K562 (cell line): Measurements from ENCODE around the gene CPA2.

ENCODE experiments used
- HOXB6 ChIP-seq: fragments of 250-450 bp; sonication (Bioruptor Pico); IDR thresholded peaks from 2 replicates; pipeline ENCODE4 v1.5.1; 2022; ENCODE audit warnings: mild to moderate bottlenecking, borderline replicate concordance
- OTX1 ChIP-seq: fragments of 450-650 bp; formaldehyde crosslinking; IDR thresholded peaks from 2 replicates; pipeline ENCODE4 v1.4.0; 2022; ENCODE audit warnings: mild to moderate bottlenecking
- SIN3A ChIP-seq, 2 experiments: fragments of 150-350 bp in 1 of 2; IDR thresholded peaks; 2 replicates each; pipeline ENCODE4 v1.6.1; 2011 to 2016; ENCODE audit warnings: borderline replicate concordance in 2 of 2, low read depth in 2 of 2, low read length in 2 of 2, mild to moderate bottlenecking in 2 of 2, moderate library complexity in 2 of 2; ENCODE audit not compliant: control insufficient read depth in 1 of 2
- SIX5 ChIP-seq, 2 experiments: IDR thresholded peaks; 2 replicates each; pipeline ENCODE4 v1.6.1; 2011; ENCODE audit warnings: low read length in 2 of 2, borderline replicate concordance in 1 of 2, low read depth in 1 of 2, mild to moderate bottlenecking in 1 of 2, moderate library complexity in 1 of 2; ENCODE audit not compliant: insufficient read depth in 1 of 2
- ZSCAN29 ChIP-seq: fragments of 450-650 bp; IDR thresholded peaks from 2 replicates; pipeline ENCODE4 v1.6.1; 2017
- TF ChIP-seq, protein P1 (sequence below), 3 experiments: IDR thresholded peaks in 2 of 3; conservative IDR thresholded peaks in 1 of 3; 2 replicates each; pipeline ENCODE4 v1.5.1; 2011 to 2012; ENCODE audit warnings: low read length in 3 of 3, mild to moderate bottlenecking in 3 of 3, control low read depth in 2 of 3, improper control_type of control experiment in 1 of 3, inconsistent platforms in 1 of 3, low read depth in 1 of 3, mixed read lengths in 1 of 3, moderate library complexity in 1 of 3; ENCODE audit not compliant: insufficient read depth in 2 of 3

DNA sequence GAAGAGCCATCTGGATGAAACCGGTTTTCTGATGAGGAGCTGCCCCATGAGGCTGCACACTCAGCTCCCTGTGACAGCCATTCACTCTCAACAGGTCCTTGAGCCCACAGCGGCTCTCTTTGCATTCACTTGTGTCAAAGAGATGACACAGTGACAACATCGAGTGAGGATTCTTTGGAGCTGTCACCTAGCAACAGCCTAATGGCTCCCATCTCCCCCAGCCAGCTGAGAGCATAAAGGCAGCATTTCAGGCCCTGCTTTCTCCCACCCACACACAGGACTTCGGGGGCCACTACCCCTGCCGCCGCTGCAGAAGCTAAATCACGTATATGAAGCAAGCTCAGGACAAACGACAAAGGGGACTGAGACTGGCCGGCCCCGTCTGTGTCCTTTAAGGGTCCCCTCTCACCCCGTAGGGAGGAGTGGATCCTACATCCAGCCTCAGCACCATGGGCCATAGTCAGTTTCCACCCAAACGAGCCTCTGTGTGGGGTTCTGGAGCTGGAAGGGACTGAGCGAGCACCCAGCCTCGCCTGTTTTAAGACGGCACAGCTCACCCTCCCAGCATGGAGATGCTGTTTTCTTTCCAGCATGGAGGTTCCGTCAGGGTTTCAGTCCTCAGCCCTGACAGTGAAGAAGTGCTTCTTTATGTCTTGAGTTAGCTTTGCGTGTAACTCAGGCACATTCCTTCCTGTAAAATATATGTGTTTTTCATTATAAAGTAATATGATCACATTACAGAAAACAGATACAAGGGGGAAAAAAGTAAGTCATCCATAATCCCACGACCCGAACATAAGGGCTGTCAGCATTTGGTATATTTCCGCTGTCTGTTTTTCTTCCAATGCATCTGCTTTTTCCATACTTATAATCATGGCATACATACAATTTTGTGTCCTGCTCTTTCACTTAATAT, 31.2 kb downstream of the CPA2 start:
- TF ChIP-seq SIX5 (IDR thresholded peaks at IDR 0.05; ENCODE audit: borderline replicate concordance in 1 of 2, insufficient read depth in 1 of 2, low read depth in 1 of 2, low read length in 2 of 2) (no peak), HOXB6 (CRISPR knock-in tag) (no peak), ZSCAN29 (no peak), SIN3A (IDR thresholded peaks at IDR 0.05; ENCODE audit: borderline replicate concordance in 2 of 2, control insufficient read depth in 1 of 2, low read depth in 2 of 2, low read length in 2 of 2) (no peak), OTX1 (CRISPR knock-in tag) (no peak)
- TF ChIP-seq, protein P1, sequence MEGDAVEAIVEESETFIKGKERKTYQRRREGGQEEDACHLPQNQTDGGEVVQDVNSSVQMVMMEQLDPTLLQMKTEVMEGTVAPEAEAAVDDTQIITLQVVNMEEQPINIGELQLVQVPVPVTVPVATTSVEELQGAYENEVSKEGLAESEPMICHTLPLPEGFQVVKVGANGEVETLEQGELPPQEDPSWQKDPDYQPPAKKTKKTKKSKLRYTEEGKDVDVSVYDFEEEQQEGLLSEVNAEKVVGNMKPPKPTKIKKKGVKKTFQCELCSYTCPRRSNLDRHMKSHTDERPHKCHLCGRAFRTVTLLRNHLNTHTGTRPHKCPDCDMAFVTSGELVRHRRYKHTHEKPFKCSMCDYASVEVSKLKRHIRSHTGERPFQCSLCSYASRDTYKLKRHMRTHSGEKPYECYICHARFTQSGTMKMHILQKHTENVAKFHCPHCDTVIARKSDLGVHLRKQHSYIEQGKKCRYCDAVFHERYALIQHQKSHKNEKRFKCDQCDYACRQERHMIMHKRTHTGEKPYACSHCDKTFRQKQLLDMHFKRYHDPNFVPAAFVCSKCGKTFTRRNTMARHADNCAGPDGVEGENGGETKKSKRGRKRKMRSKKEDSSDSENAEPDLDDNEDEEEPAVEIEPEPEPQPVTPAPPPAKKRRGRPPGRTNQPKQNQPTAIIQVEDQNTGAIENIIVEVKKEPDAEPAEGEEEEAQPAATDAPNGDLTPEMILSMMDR (IDR thresholded peaks at IDR 0.05 in 2 of 3, conservative IDR thresholded peaks at IDR 0.05 in 1 of 3; ENCODE audit: insufficient read depth in 2 of 3, low read depth in 1 of 3, low read length in 3 of 3), result no peak
